ENCODE results near the gene RAPGEF2.

GRCh38 chr4:159303435-159303834, 200.6 kb downstream of the RAPGEF2 start:
- no peak for TF ChIP-seq CTCF (IDR thresholded peaks at IDR 0.05; ENCODE audit: poor library complexity)
- no peak for TF ChIP-seq EZH2 (IDR thresholded peaks at IDR 0.05; ENCODE audit: borderline replicate concordance)
- TF ChIP-seq EZH2phosphoT487 (IDR thresholded peaks at IDR 0.05; ENCODE audit: low read depth, severe bottlenecking, unreplicated experiment), result no peak

All from hepatocyte (in vitro differentiated cells).